IPS DF 6.9 (cell line): Measurements from ENCODE around the gene INO80E.

ENCODE experiments used
- DNase-seq: peaks from one replicate; pipeline ENCODE4 v3.0.0-alpha.2; 2013; ENCODE audit warnings: low read depth, low spot score
- H3K27ac ChIP-seq: one replicate; pipeline ENCODE4 v1.5.1; 2013; ENCODE audit warnings: low read length, control low read depth
- H3K27me3 ChIP-seq: 2 replicates; pipeline ENCODE4 v1.6.1; 2013; ENCODE audit warnings: mild to moderate bottlenecking, low read length; ENCODE audit not compliant: control insufficient read depth, insufficient read depth
- H3K36me3 ChIP-seq: 2 replicates; pipeline ENCODE4 v1.6.1; 2013; ENCODE audit warnings: low read length; ENCODE audit not compliant: control insufficient read depth, insufficient read depth
- H3K4me1 ChIP-seq: 2 replicates; pipeline ENCODE4 v1.6.1; 2013; ENCODE audit warnings: low read length; ENCODE audit not compliant: control insufficient read depth, insufficient read depth
- H3K4me3 ChIP-seq: 2 replicates; pipeline ENCODE4 v1.5.1; 2013; ENCODE audit warnings: mild to moderate bottlenecking, low read length
- H3K9me3 ChIP-seq: 2 replicates; pipeline ENCODE4 v1.6.1; 2013; ENCODE audit warnings: low read length, inconsistent platforms; ENCODE audit not compliant: control insufficient read depth, insufficient read depth
- WGBS: extraction: QIAGEN DNeasy Blood & Tissue Kit; methylation state at CpG from one replicate; pipeline ENCODE4 v1.1.7; 2013; ENCODE audit warnings: mixed read lengths, missing lambda C conversion rate; ENCODE audit not compliant: insufficient read length, insufficient coverage; 5-methylcytosine and 5-hydroxymethylcytosine counted together

The INO80E gene

DNA sequence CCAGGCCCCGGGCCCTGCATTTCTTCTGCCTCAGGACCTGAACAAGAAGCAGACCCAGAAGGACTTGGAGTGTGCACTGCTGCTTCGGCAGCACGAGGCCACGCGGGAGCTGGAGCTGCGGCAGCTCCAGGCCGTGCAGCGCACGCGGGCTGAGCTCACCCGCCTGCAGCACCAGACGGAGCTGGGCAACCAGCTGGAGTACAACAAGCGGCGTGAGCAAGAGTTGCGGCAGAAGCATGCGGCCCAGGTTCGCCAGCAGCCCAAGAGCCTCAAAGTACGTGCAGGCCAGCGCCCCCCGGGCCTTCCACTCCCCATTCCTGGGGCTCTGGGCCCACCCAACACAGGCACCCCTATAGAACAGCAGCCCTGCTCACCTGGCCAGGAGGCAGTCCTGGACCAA lies 9.8 kb upstream of the INO80E start:
- no peak overlapping the region for H3K27ac ChIP-seq
- DNase-seq = no peak
- no CpG with 5 or more reads among the region's 20 CpGs for WGBS
- H3K9me3 ChIP-seq = no peaks in the 10 kb centered on the region
- H3K27me3 ChIP-seq = no peaks in the 10 kb centered on the region
- peaks cover 40% of the 10 kb centered on the region for H3K36me3 ChIP-seq
- H3K4me1 ChIP-seq = no peaks in the 10 kb centered on the region
- H3K4me3 ChIP-seq = no peak overlapping the region

DNA sequence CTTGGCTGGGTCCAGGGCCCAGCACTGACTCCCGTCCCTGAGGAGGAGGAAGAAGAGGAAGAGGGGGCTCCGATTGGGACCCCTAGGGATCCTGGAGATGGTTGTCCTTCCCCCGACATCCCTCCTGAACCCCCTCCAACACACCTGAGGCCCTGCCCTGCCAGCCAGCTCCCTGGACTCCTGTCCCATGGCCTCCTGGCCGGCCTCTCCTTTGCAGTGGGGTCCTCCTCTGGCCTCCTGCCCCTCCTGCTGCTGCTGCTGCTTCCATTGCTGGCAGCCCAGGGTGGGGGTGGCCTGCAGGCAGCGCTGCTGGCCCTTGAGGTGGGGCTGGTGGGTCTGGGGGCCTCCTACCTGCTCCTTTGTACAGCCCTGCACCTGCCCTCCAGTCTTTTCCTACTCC lies 9.1 kb upstream of the INO80E start:
- Histone ChIP-seq H3K4me3 (no peak overlapping the region), H3K36me3 (peaks cover 34% of the 10 kb centered on the region), H3K27ac (no peak overlapping the region), H3K9me3 (no peaks in the 10 kb centered on the region), H3K27me3 (no peaks in the 10 kb centered on the region), H3K4me1 (no peaks in the 10 kb centered on the region)
- DNase-seq = no peak
- no CpG with 5 or more reads among the region's 5 CpGs for WGBS

DNA sequence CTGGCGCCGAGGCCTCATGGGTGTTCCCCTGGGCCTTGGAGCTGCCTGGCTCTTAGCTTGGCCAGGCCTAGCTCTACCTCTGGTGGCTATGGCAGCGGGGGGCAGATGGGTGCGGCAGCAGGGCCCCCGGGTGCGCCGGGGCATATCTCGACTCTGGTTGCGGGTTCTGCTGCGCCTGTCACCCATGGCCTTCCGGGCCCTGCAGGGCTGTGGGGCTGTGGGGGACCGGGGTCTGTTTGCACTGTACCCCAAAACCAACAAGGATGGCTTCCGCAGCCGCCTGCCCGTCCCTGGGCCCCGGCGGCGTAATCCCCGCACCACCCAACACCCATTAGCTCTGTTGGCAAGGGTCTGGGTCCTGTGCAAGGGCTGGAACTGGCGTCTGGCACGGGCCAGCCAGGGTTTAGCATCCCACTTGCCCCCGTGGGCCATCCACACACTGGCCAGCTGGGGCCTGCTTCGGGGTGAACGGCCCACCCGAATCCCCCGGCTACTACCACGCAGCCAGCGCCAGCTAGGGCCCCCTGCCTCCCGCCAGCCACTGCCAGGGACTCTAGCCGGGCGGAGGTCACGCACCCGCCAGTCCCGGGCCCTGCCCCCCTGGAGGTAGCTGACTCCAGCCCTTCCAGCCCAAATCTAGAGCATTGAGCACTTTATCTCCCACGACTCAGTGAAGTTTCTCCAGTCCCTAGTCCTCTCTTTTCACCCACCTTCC lies 8.5 kb upstream of the INO80E start:
- H3K36me3 ChIP-seq = peaks cover 35% of the 10 kb centered on the region
- no peak for DNase-seq
- H3K9me3 ChIP-seq = no peaks in the 10 kb centered on the region
- no peaks in the 10 kb centered on the region for H3K4me1 ChIP-seq
- H3K27ac ChIP-seq = no peak overlapping the region
- no peaks in the 10 kb centered on the region for H3K27me3 ChIP-seq
- H3K4me3 ChIP-seq = no peak overlapping the region
- WGBS = no CpG with 5 or more reads among the region's 35 CpGs

DNA sequence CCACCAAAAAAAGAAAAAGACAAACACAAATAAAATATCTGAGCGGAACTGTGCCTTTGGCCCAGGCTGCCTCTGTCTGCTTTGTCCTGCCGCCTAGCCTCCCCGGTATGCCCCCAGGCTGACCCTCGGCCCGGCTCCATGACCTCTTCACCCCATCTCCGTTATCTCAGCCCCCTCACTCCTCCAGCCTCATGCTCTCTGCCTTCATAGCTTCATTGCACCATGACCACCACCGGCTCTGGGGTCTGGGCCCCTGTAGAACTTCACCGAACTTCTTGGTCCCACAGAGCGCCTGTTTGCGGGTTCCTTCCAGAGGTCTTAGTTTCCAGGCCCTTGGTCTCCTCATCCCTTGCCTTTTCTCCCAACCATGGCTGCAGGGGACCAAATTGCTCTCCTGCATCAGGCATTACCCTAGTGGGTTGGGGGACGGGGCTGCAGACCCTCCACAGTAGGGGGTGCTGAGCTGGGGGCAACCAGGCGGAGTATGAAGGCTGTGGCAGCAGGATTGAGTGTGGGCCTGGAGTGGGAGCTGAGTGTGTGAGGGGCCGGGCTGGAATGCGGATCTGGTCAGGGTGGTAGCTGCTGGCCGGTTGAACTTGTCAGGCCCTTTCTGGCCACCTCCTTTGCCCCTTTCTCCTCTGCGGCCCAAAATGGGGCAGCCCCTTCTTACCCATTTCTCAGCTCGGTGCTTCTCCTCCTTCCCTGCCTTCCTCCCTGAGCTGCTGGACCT lies 7.5 kb upstream of the INO80E start:
- peaks cover 25% of the 10 kb centered on the region for H3K36me3 ChIP-seq
- H3K9me3 ChIP-seq = no peaks in the 10 kb centered on the region
- no peaks in the 10 kb centered on the region for H3K4me1 ChIP-seq
- DNase-seq = no peak
- no peak overlapping the region for H3K27ac ChIP-seq
- H3K27me3 ChIP-seq = no peaks in the 10 kb centered on the region
- H3K4me3 ChIP-seq = no peak overlapping the region
- no CpG with 5 or more reads among the region's 17 CpGs for WGBS

DNA sequence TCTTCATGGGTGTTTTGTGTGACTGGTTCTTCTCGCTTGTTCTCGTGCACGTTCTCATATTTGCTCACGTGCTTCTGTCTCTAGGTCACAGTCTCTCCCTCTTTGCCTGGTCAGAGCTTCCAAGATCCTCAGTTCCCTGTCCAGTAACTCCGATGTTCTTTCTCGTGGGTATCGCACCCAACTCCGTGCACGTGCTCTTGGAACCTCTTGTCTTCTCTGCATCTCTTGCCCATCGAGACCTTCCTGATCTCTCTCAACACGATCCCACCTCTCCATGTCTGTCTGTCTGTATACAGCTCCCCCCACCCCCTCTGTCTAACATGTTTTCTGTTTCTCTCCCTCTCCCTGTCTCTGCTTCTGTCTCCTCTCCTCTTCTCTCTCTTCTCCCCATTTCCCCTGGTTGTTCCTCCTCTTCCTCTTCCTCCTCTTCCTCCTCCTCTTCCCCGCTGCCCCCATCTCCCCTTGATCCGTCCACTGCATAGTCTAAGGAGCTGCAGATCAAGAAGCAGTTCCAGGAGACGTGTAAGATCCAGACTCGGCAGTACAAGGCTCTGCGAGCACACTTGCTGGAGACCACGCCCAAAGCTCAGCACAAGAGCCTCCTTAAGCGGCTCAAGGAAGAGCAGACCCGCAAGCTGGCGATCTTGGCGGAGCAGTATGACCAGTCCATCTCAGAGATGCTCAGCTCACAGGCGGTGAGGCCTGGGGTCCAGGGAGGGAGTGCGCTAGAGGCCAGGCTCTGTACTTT lies 6.8 kb upstream of the INO80E start:
- Histone ChIP-seq H3K27me3 (no peaks in the 10 kb centered on the region), H3K4me3 (no peak overlapping the region), H3K9me3 (no peaks in the 10 kb centered on the region), H3K27ac (no peak overlapping the region), H3K4me1 (no peaks in the 10 kb centered on the region), H3K36me3 (peaks cover 25% of the 10 kb centered on the region)
- no peak for DNase-seq
- WGBS = no CpG with 5 or more reads among the region's 23 CpGs

DNA sequence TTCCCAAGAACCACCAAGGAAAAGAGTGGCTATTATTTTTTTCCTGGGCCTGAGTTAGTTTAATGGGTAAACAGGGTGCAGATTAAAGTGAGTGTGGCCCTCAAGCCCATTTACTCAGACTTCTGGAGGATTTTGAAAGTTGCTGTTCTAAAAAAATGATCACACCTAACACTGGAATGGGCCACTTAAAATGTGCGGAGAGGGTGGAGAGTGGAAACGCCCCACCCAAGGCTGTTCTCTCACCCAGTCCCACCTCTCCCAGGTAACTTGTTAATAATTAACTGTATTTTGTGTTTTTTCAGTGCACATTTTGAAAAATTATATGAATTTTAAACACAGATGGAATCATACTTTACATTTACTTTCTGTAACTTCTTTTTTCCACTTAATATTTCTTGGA lies 6.0 kb upstream of the INO80E start:
- H3K4me1 ChIP-seq = no peaks in the 10 kb centered on the region; the same call in none of the 2 replicates
- H3K36me3 ChIP-seq = peaks cover 21% of the 10 kb centered on the region
- H3K27ac ChIP-seq = no peak overlapping the region
- H3K9me3 ChIP-seq = no peaks in the 10 kb centered on the region
- H3K4me3 ChIP-seq = no peak overlapping the region
- H3K27me3 ChIP-seq = no peaks in the 10 kb centered on the region
- no CpG with 5 or more reads among the region's 2 CpGs for WGBS
- DNase-seq = no peak

DNA sequence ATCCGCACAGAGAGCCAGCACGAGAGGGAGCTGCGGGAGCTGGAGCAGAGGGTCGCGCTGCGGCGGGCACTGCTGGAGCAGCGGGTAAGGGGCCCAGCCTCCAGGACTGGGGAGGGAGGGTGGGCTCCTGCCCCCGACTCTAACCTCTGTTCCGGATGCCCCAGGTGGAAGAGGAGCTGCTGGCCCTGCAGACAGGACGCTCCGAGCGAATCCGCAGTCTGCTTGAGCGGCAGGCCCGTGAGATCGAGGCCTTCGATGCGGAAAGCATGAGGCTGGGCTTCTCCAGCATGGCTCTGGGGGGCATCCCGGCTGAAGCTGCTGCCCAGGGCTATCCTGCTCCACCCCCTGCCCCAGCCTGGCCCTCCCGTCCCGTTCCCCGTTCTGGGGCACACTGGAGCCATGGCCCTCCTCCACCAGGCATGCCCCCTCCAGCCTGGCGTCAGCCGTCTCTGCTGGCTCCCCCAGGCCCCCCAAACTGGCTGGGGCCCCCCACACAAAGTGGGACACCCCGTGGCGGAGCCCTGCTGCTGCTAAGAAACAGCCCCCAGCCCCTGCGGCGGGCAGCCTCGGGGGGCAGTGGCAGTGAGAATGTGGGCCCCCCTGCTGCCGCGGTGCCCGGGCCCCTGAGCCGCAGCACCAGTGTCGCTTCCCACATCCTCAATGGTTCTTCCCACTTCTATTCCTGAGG lies 5.0 kb upstream of the INO80E start:
- WGBS = no CpG with 5 or more reads among the region's 35 CpGs
- H3K27ac ChIP-seq = no peak overlapping the region
- H3K4me3 ChIP-seq = no peak overlapping the region
- no peaks in the 10 kb centered on the region; the same call in none of the 2 replicates for H3K4me1 ChIP-seq
- no peaks in the 10 kb centered on the region for H3K27me3 ChIP-seq
- DNase-seq = no peak
- H3K36me3 ChIP-seq = peaks cover 12% of the 10 kb centered on the region
- no peaks in the 10 kb centered on the region for H3K9me3 ChIP-seq

DNA sequence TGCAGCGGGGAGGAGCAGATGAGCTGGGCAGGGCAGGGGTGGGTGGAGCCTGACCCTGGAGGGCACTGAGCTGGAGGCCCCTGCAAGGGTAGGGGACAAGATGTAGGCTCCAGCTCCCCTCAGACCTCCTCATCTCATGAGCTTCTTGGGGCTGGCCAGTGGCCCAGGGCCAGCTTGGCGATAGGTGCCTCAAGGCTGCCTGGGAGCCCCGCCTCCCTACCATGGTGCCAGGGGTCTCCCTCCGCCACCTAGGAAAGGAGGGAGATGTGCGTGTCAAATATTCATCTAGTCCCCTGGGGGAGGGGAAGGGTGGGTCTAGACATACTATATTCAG lies 4.5 kb upstream of the INO80E start:
- no peaks in the 10 kb centered on the region for H3K9me3 ChIP-seq
- DNase-seq = no peak
- no CpG with 5 or more reads among the region's 5 CpGs for WGBS
- no peaks in the 10 kb centered on the region for H3K27me3 ChIP-seq
- H3K27ac ChIP-seq = no peak overlapping the region
- no peaks in the 10 kb centered on the region; the same call in none of the 2 replicates for H3K4me1 ChIP-seq
- H3K36me3 ChIP-seq = peaks cover 8% of the 10 kb centered on the region
- H3K4me3 ChIP-seq = no peak overlapping the region

DNA sequence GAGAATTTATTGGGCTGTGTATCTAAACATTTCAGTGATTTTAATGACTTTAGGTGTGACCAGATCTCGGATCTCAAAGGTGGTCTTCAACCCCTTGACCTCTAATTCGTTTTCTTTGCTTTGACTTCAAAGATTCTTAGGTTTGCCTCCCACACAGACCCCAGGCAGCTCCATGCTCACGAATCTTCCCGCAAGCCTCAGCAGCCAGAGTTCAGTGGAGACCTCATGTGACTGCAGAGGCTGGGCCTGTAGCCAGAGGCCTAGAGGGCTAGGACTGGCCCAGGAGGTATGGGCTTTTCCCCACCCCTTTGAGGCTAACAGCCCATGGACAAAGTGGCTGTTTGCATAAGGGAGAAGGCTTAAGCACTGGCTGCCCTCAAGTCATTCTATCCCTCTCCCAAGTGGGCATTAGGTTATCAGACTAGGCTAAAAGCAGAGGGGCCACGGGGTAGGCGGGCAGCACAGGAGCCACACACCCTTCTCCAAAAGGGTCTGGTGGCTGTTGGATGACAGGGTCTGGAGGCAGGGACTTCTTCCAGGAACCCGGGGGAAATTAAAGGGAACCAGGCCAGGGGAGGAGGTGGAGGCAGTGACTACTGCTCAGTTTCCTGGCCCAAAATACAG lies 3.6 kb upstream of the INO80E start:
- no peaks in the 10 kb centered on the region for H3K9me3 ChIP-seq
- H3K4me3 ChIP-seq = no peak overlapping the region
- no peak for DNase-seq
- H3K27me3 ChIP-seq = no peaks in the 10 kb centered on the region
- H3K36me3 ChIP-seq = peaks cover 8% of the 10 kb centered on the region
- WGBS = no CpG with 5 or more reads among the region's 7 CpGs
- no peak overlapping the region for H3K27ac ChIP-seq
- H3K4me1 ChIP-seq = no peaks in the 10 kb centered on the region; the same call in none of the 2 replicates
